K562 (cell line): Measurements from ENCODE around the gene ZSWIM1.

Experiments used
- ARHGAP35 ChIP-seq: fragments of 450-650 bp; IDR thresholded peaks from 2 replicates; pipeline ENCODE4 v1.6.1; 2018; ENCODE audit not compliant: partially characterized antibody
- CTBP1 ChIP-seq: fragments of 450-650 bp; IDR thresholded peaks from 2 replicates; pipeline ENCODE4 v1.6.1; 2016; ENCODE audit warnings: borderline replicate concordance
- E2F8 ChIP-seq: fragments of 450-650 bp; IDR thresholded peaks from 2 replicates; pipeline ENCODE4 v1.7.1; 2018; ENCODE audit warnings: mild to moderate bottlenecking, low read depth; ENCODE audit not compliant: partially characterized antibody
- JUN ChIP-seq, 2 experiments: sonication (generic) in 1 of 2; formaldehyde crosslinking in 1 of 2; IDR thresholded peaks; 2 replicates each; pipeline versions ENCODE4 v1.6.1 to v1.8.0; 2012 to 2022; ENCODE audit warnings: borderline replicate concordance in 2 of 2, mild to moderate bottlenecking in 2 of 2, improper control_type of control experiment in 1 of 2, low read depth in 1 of 2, low read length in 1 of 2, missing genetic modification reagents in 1 of 2
- MAX ChIP-seq: sonication (generic); formaldehyde crosslinking; IDR thresholded peaks from 2 replicates; pipeline ENCODE4 v1.9.0; 2022; ENCODE audit warnings: mild to moderate bottlenecking, missing genetic modification reagents
- NR1H2 ChIP-seq: sonication (generic); formaldehyde crosslinking; IDR thresholded peaks from 2 replicates; pipeline ENCODE4 v1.4.0; 2020; ENCODE audit warnings: mild to moderate bottlenecking, missing genetic modification reagents
- NR2C2 ChIP-seq, 2 experiments: fragments of 200-800 bp in 1 of 2; sonication (Bioruptor generic) in 1 of 2; sonication (generic) in 1 of 2; formaldehyde crosslinking in 1 of 2; IDR thresholded peaks; 2 replicates each; pipeline versions ENCODE4 v1.6.1 to v1.8.0; 2016 to 2022; ENCODE audit warnings: mild to moderate bottlenecking in 1 of 2, missing compliant biosample characterization in 1 of 2, missing genetic modification characterization in 1 of 2, missing genetic modification reagents in 1 of 2
- POLR2AphosphoS5 ChIP-seq: IDR thresholded peaks from 2 replicates; pipeline ENCODE4 v1.6.1; 2011; ENCODE audit warnings: mild to moderate bottlenecking, low read depth, low read length, moderate library complexity; ENCODE audit not compliant: control insufficient read depth, insufficient read depth
- RBM22 ChIP-seq: fragments of 200-400 bp; formaldehyde crosslinking; IDR thresholded peaks from 2 replicates; pipeline ENCODE4 v1.6.1; 2018; ENCODE audit warnings: low read length, low read depth; ENCODE audit not compliant: poor library complexity, severe bottlenecking
- REST ChIP-seq, 2 experiments: fragments of 450-650 bp; formaldehyde crosslinking in 1 of 2; IDR thresholded peaks; 2 replicates each; pipeline versions ENCODE4 v1.4.0 to v1.6.1; 2014 to 2020; ENCODE audit warnings: mild to moderate bottlenecking in 2 of 2, borderline replicate concordance in 1 of 2, low read depth in 1 of 2
- SREBF2 ChIP-seq: sonication (generic); formaldehyde crosslinking; IDR thresholded peaks from 2 replicates; pipeline ENCODE4 v1.4.0; 2020; ENCODE audit warnings: mild to moderate bottlenecking, missing genetic modification reagents
- ZKSCAN3 ChIP-seq: fragments of 250-450 bp; sonication (Bioruptor Pico); IDR thresholded peaks from 2 replicates; pipeline ENCODE4 v1.4.0; 2020
- ZNF280B ChIP-seq: fragments of 250-450 bp; sonication (Bioruptor Pico); IDR thresholded peaks from 2 replicates; pipeline ENCODE4 v1.5.1; 2021; ENCODE audit warnings: mild to moderate bottlenecking
- ZNF699 ChIP-seq: fragments of 250-450 bp; sonication (Bioruptor Pico); IDR thresholded peaks from 2 replicates; pipeline ENCODE4 v1.8.0; 2021; ENCODE audit warnings: mild to moderate bottlenecking, moderate library complexity; ENCODE audit not compliant: insufficient replicate concordance

- TF ChIP-seq E2F8 (no peak), ZKSCAN3 (CRISPR knock-in tag) (no peak), NR2C2 (CRISPR knock-in tag; IDR thresholded peaks at IDR 0.05) (no peak), NR2C2 (tag; IDR thresholded peaks at IDR 0.05) (no peak), JUN (IDR thresholded peaks at IDR 0.05; ENCODE audit: borderline replicate concordance, low read depth, low read length) (no peak), JUN (CRISPR knock-in tag; IDR thresholded peaks at IDR 0.05; ENCODE audit: borderline replicate concordance) (no peak), REST (IDR thresholded peaks at IDR 0.05; ENCODE audit: borderline replicate concordance) (no peak), REST (CRISPR knock-in tag; IDR thresholded peaks at IDR 0.05; ENCODE audit: low read depth) (no peak), MAX (CRISPR knock-in tag) (no peak), CTBP1 (no peak), ZNF280B (no peak), ARHGAP35 (no peak), ZNF699 (CRISPR knock-in tag) (no peak), RBM22 (no peak), POLR2AphosphoS5 (no peak), SREBF2 (CRISPR knock-in tag) (no peak), NR1H2 (CRISPR knock-in tag) (no peak)
Observed at GRCh38 chr20:45919542-45920399, 38.7 kb downstream of the ZSWIM1 start.
